Keratinocyte (primary cell): ENCODE measurements around the gene CFI.

Source experiments
- CTCF ChIP-seq, 3 experiments: IDR thresholded peaks in 1 of 3; conservative IDR thresholded peaks in 1 of 3; optimal IDR thresholded peaks in 1 of 3; 2 replicates in 2 of 3; 3 replicates in 1 of 3; pipeline versions ENCODE3 to v1.5.1; 2011; ENCODE audit warnings: low read length in 3 of 3, mild to moderate bottlenecking in 3 of 3, moderate library complexity in 2 of 3, control low read depth in 1 of 3, inconsistent platforms in 1 of 3; ENCODE audit not compliant: insufficient read depth in 2 of 3; ENCODE audit errors: extremely low read depth in 1 of 3
- EZH2 ChIP-seq: IDR thresholded peaks from one replicate; pipeline ENCODE4 v1.6.1; 2012; ENCODE audit warnings: inconsistent platforms, mild to moderate bottlenecking, low read length, moderate library complexity

DNA sequence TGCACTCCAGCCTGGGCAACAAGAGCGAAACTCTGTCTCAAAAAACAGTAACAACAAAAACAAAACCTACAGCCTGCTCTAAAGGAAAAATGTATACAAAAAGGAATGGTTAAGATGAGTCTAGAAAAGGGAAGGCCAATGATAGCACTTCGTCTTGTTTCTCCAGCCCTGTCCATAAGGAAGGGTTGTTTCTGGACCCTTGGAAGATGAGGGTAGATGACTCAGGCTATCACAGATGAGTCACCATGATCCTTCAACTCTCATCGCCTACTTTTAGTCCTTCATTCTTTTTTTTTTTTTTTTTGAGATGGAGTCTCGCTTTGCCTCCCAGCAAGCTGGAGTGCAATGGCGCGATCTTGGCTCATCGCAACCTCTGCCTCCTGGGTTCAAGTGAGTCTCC is 80.8 kb downstream of the CFI start:
- TF ChIP-seq CTCF (optimal IDR thresholded peaks at IDR 0.05 in 1 of 3, IDR thresholded peaks at IDR 0.05 in 1 of 3, conservative IDR thresholded peaks at IDR 0.05 in 1 of 3; ENCODE audit: extremely low read depth in 1 of 3, insufficient read depth in 2 of 3, low read length in 3 of 3) (no peak), EZH2 (no peak)
